Middle frontal gyrus (tissue), 1 donor: ENCODE data around the gene OR10AG1.

ENCODE experiments used
- DNase-seq: peaks from one replicate; pipeline ENCODE4 v3.0.0-alpha.2; 2015; ENCODE audit warnings: low spot score; ENCODE audit errors: extremely low spot score

OR10AG1 gene

GRCh38 chr11:55969845-55970244 is at the start of gene OR10AG1:
Gene OR10AG1 (minus strand): TSS chr11:55969945. CDS start chr11:55969907, 38 bp downstream.
- no peak for DNase-seq

GRCh38 chr11:56013805-56014204 is 44.1 kb upstream of the OR10AG1 start:
- DNase-seq: no peak

- no peak for DNase-seq
Measured at GRCh38 chr11:56010716-56011115, 41.0 kb upstream of the OR10AG1 start.

GRCh38 chr11:55994525-55994924 is 24.8 kb upstream of the OR10AG1 start, which contains the start of gene OR5F1:
Gene OR5F1 (minus strand): TSS chr11:55994625. CDS start chr11:55994625, 0 bp downstream.
- no peak for DNase-seq

GRCh38 chr11:55970935-55971334 is 1.2 kb upstream of the OR10AG1 start:
- DNase-seq: no peak

GRCh38 chr11:55967914-55968313 is 1.8 kb downstream of the OR10AG1 start:
- DNase-seq: no peak

GRCh38 chr11:55966391-55966790 is 3.4 kb downstream of the OR10AG1 start:
- DNase-seq: no peak

- no peak for DNase-seq
Measured at GRCh38 chr11:55956521-55956920, 13.2 kb downstream of the OR10AG1 start.

GRCh38 chr11:55949330-55949729 is 20.4 kb downstream of the OR10AG1 start:
- DNase-seq: no peak

GRCh38 chr11:55942785-55943392 is 26.9 kb downstream of the OR10AG1 start:
- DNase-seq: peak; percentile 64

- no peak for DNase-seq
Measured at GRCh38 chr11:55936300-55936699, 33.4 kb downstream of the OR10AG1 start, which contains the start of gene OR5I1. Gene OR5I1 (minus strand): TSS chr11:55936400. CDS start chr11:55936400, 0 bp downstream.

- no peak for DNase-seq
Measured at GRCh38 chr11:55920537-55920936, 49.2 kb downstream of the OR10AG1 start.
